ENCODE measurements around the gene WARS2.
"Not testable (repeated sequence)": the region's sequence is repeated elsewhere in the genome, so short reads cannot be mapped to it uniquely, and the experiment has no call there.

WARS2 gene

DNA sequence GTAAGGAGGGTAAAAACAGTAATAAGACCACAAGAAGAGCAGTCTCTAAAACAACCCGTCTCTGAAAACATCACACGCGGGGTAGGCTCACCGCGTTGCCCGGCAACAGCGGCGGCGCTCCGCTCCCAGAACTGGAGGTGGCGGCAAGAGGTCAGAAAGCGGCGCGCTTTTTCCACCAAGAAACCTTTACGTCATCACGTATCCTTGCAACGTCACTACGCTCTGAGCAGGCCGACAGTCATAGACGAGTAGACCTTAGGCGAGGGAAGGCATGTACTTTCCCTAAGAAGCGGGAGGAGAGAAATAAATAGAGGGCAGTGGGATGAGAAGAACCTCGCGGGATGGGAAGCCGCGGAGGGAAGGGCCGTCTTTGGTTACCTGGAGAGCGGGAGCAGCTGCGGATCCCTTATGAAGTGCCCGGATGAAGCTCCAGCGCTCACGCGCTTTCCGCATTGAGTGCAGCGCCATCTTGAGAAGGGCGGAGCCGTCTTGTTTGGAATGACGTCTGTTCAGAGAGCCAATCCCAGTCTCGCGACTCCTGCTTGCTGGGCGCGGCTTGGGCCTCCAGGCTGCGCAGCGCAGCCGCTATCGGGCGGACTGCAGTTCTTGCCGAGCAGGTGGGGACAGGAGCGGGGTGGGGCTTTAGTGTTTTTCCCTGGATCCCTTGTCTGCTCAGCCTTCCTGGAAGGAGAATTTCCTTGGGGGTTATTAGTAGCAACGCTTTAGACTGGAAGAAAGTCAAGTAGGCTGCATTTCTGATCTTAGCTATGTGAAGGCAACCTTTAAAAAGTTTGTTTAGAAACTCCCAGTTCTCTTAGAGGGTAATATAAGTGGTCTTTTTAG, at the start of gene WARS2:
Gene WARS2 (minus strand): TSS at position 477 of the 843 bp plus-strand sequence. CDS start 9 bp downstream, at position 468.
- DNase-seq, result peak; percentile 99

GRCh38 chr1:119188926-119189325, 48.5 kb upstream of the WARS2 start:
- no peak for DNase-seq

DNA sequence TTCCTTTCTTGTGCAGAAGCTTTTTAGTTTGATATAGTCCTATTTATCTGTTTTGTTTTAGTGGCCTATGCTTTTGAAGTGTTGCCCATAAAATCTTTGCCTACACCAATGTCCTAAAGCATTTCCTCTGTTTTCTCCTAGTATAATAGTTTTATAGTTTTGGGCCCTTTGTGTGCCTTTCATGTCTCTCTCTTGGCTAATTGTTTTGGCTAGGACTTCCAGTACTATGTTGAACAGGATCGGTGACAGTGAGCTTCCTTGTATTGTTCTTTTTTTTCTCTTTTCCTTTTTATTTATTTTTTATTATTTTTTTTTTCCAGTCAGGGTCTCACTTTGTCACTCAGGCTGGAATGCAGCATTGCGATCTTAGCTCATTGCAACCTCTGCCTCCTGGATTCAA, 47.0 kb upstream of the WARS2 start:
- DNase-seq, result no peak

DNA sequence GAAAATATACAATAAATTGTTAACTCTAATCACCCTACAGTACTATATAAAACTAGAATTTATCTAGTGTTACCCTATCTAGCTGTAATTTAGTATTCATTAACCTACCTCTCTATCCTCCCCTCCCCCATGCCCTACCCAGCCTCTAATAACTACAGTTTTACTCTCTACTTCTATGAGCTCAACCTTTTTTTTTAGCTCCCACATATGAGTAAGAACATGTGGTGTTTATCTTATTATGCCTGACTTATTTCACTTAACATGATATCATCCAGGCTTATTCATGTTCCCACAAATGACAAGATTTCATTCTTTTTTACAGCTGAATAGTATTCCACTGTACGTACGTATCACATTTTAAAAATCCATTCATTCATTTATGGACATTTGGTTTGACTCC, 46.0 kb upstream of the WARS2 start:
- DNase-seq, result no peak

DNA sequence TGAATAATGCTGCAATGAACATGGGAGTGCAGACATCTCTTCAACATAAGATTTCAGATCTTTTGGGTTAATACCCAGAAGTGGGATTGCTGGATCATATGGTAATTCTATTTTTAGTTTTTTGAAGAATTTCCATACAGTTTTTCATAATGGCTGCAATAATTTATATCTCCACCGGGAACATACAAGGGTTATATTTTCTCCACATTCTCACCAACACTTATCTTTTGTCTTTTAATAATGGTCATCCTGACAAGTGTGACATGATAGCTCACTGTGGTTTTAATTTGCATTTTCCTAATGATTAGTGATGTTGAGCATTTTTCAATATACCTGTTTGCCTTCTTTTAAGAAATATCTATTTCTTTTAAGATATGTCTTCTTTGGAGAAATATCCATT, 44.5 kb upstream of the WARS2 start:
- DNase-seq, result no peak

DNA sequence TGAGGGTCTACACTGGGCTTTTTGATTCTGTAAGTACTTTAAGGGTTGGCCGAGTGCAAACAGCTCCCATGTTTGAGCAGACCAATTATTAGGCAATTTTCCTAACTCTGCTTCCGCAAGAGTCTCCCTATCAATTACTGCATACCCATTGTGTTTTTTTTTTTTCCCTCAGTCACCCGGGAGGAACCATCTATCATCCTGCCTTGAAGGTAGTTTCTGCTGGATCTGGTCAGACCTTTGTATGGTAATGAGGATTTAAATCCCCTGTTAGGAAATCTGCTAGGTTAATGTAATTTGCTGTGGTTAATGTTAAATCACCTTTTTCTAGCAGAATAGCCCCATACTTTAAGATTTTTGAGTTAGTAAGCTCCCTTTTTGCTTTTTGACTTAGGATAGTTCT, 40.8 kb upstream of the WARS2 start:
- DNase-seq, result no peak

GRCh38 chr1:119179051-119179450, 38.6 kb upstream of the WARS2 start:
- DNase-seq, result no peak

DNA sequence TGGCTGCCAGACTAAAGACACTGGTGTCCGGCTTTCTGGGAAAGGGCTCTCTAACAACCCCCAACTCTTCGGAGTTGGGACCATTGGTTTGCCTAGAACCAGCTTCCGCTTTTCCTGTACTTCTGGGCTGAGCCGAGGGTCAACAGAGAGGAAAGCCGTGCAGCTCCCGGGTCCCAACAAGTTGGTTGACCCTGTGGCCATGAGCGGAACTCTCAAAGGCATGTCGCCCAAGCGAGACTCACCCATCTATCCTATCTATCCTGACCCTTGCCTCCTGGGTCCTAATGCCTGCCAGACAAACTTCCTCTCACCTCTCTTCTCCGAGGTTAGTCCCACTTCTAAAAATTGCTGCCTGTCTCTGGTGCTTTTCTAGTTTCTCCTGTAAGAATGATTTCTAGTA, 32.5 kb upstream of the WARS2 start:
- DNase-seq, result not testable (repeated sequence)

DNA sequence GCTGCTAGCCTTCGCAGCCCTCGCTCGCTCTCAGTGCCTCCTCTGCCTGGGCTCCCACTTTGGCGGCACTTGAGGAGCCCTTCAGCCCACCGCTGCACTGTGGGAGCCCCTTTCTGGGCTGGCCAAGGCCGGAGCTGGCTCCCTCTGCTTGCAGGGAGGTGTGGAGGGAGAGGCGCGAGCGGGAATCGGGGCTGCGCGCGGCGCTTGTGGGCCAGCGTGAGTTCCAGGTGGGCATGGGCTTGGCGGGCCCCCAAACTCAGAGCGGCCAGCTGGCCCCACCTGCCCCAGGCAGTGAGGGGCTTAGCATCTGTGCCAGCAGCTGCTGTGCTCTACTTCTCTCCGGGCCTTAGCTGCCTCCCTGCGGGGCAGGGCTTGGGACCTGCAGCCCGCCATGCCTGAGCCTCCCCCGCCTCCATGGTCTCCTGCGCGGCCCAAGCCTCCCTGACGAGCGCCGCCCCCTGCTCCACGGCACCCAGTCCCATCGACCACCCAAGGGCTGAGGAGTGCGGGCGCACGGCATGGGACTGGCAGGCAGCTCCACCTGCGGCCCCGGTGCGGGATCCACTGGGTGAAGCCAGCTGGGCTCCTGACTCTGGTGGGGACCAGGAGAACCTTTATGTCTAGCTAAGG, 31.0 kb upstream of the WARS2 start:
- not testable (repeated sequence) for DNase-seq

GRCh38 chr1:119163396-119163795, 22.9 kb upstream of the WARS2 start:
- no peak for DNase-seq

DNA sequence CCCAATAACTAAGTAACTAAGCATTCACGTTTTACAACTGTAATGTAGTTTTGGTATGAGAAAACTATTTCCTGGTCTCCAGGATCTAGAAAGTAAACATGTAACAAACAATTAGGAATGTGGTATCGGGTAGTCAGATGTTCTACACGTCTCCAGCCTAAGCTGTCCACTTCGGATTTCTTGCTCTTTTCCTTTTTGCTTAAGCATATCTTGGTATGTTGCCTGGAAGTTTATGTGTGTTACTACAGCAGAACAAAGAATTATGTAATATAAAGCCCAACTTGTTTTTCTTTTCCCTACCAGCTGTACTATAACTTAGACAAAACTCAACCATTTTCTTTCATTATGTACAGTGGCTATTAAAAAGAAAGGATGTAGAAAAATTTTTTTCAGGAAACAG, 20.4 kb upstream of the WARS2 start:
- no peak for DNase-seq

GRCh38 chr1:119160409-119160808, 20.0 kb upstream of the WARS2 start:
- no peak for DNase-seq

- DNase-seq, result no peak
Observed at GRCh38 chr1:119159966-119160365, 19.5 kb upstream of the WARS2 start.

DNA sequence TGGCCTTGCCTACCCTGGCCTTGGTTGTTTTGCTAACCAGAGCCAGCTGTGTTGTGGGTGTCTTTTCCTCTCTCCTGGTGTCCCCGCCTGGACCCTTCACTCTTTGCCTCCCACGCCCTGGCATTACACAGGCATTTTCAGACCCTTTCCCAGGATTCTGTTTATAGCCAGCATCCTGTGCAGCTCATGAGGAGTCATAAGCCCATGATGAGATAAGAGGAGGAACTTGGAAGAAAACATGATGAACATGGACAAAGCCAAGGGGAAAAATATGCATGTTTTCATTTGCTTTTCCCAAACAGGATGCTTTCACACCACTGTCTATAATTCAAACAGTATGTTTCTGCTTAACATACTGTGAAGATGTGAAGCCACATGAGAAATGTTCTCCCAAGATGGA, 18.7 kb upstream of the WARS2 start:
- DNase-seq, result no peak

DNA sequence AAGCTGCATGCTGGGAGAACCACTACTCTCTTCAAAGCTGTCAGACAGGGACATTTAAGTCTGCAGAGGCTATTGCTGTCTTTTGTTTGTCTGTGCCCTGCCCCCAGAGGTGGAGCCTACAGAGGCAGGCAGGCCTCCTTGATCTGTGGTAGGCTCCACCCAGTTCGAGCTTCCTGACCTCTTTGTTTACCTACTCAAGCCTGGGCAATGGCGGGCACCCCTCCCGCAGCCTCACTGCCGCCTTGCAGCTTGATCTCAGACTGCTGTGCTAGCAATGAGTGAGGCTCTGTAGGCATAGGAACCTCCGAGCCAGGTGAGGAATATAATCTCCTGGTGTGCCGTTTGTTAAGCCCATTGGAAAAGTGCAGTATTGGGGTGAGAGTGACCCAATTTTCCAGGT, 16.3 kb upstream of the WARS2 start:
- not testable (repeated sequence) for DNase-seq

- not testable (repeated sequence) for DNase-seq
Observed at GRCh38 chr1:119155069-119155468, 14.6 kb upstream of the WARS2 start.

- no peak for DNase-seq
Observed at GRCh38 chr1:119150150-119150549, 9.7 kb upstream of the WARS2 start.

- DNase-seq, result no peak
Observed at GRCh38 chr1:119147661-119148090, 7.2 kb upstream of the WARS2 start.

- no peak for DNase-seq
Observed at GRCh38 chr1:119146466-119146865, 6.0 kb upstream of the WARS2 start.

- DNase-seq, result no peak
Observed at GRCh38 chr1:119144813-119145212, 4.4 kb upstream of the WARS2 start.

- no peak for DNase-seq
Observed at GRCh38 chr1:119143706-119144105, 3.3 kb upstream of the WARS2 start.

GRCh38 chr1:119141660-119142059, 1.2 kb upstream of the WARS2 start:
- DNase-seq, result no peak

- no peak for DNase-seq
Observed at GRCh38 chr1:119141020-119141424, 569 bp upstream of the WARS2 start.

GRCh38 chr1:119139857-119140176, 636 bp downstream of the WARS2 start:
- DNase-seq, result peak; percentile 95

- DNase-seq, result peak; percentile 59
Observed at GRCh38 chr1:119139403-119139802, 1.1 kb downstream of the WARS2 start.

Measured in NCI-H1092 treated with DMSO at 0.1 percent for 48 hours (cell line).